B cell (primary cell): ENCODE data around the gene TMEM63A. TPM values are rescaled to one million over a fixed set of nuclear protein-coding genes. Genes with fewer than 3 reads are reported as not detected.
A peak's percentile ranks its signal among the peaks of the same experiment; 100 is the strongest.

Experiments used
- ATAC-seq: fragments of 200-7000 bp; cut with Tn5 transposase; one replicate; pipeline ENCODE4 v1.10.0; 2021; ENCODE audit warnings: low read depth, mild to moderate bottlenecking, moderate number of reproducible peaks, moderate library complexity
- CTCF ChIA-PET: fragments of 350-600 bp; sonication (Branson Sonifier 250); formaldehyde crosslinking; loops from one replicate; lab custom pipeline; 2021; ENCODE audit warnings: antibody characterized with exemption, inconsistent platforms; lab: Charles Lee
- POLR2A ChIA-PET: fragments of 350-600 bp; sonication (Branson Sonifier 250); formaldehyde crosslinking; loops from one replicate; lab custom pipeline; 2021; ENCODE audit warnings: antibody characterized with exemption; lab: Charles Lee
- DNase-seq: peaks from one replicate; pipeline ENCODE4 v3.0.0; 2013
- H2AFZ ChIP-seq: 2 replicates; pipeline ENCODE4 v1.6.1; 2012; ENCODE audit warnings: mild to moderate bottlenecking, low read depth, low read length; ENCODE audit not compliant: insufficient read depth, poor library complexity, severe bottlenecking
- H3K27ac ChIP-seq, 2 donors: 1 replicate in 1 of 2; 2 replicates in 1 of 2; pipeline ENCODE4 v1.5.1; 2012 to 2013; ENCODE audit warnings: low read length in 2 of 2, mild to moderate bottlenecking in 2 of 2, moderate library complexity in 1 of 2
- H3K27me3 ChIP-seq, 4 experiments: fragments of 200-600 bp in 1 of 4; sonication (generic) in 1 of 4; replicated peaks in 1 of 4; 1 replicate in 2 of 4; 2 replicates in 2 of 4; pipeline versions ENCODE4 v1.6.1 to v1.7.0; 2013 to 2016; ENCODE audit warnings: low read length in 3 of 4, mild to moderate bottlenecking in 2 of 4, mixed read lengths in 1 of 4, moderate library complexity in 1 of 4; ENCODE audit not compliant: insufficient read depth in 4 of 4, control insufficient read depth in 3 of 4; ENCODE audit errors: control extremely low read depth in 1 of 4
- H3K36me3 ChIP-seq, 2 experiments: replicated peaks in 1 of 2; 1 replicate in 1 of 2; 2 replicates in 1 of 2; pipeline versions ENCODE4 v1.6.1 to v1.7.1; 2013; ENCODE audit warnings: low read length in 1 of 2; ENCODE audit not compliant: insufficient read depth in 2 of 2, control insufficient read depth in 1 of 2; ENCODE audit errors: control extremely low read depth in 1 of 2, extremely low read depth in 1 of 2
- H3K4me1 ChIP-seq, 2 donors: fragments of 200-600 bp in 1 of 2; sonication (generic) in 1 of 2; 1 replicate in 1 of 2; 2 replicates in 1 of 2; pipeline versions ENCODE4 v1.5.1 to v1.6.1; 2013 to 2017; ENCODE audit warnings: low read length in 2 of 2; ENCODE audit not compliant: control insufficient read depth in 2 of 2, insufficient read depth in 2 of 2
- H3K4me2 ChIP-seq: replicated peaks from 2 replicates; pipeline ENCODE3; 2012; ENCODE audit warnings: mild to moderate bottlenecking, low read depth, low read length; ENCODE audit not compliant: poor library complexity, severe bottlenecking
- H3K4me3 ChIP-seq, 5 experiments: fragments of 200-600 bp in 1 of 5; sonication (generic) in 1 of 5; 1 replicate in 3 of 5; 2 replicates in 2 of 5; pipeline versions ENCODE4 v1.5.1 to v1.7.0; 2011 to 2016; ENCODE audit warnings: low read length in 4 of 5, mild to moderate bottlenecking in 4 of 5, low read depth in 2 of 5, control low read depth in 1 of 5, moderate library complexity in 1 of 5; ENCODE audit not compliant: insufficient read depth in 1 of 5; ENCODE audit errors: control extremely low read depth in 1 of 5, extremely low read depth in 1 of 5
- H3K79me2 ChIP-seq: fragments of 200-600 bp; sonication (generic); one replicate; pipeline ENCODE4 v1.6.0; 2016; ENCODE audit warnings: low read length; ENCODE audit not compliant: control insufficient read depth, insufficient read depth
- H3K9ac ChIP-seq: fragments of 200-600 bp; sonication (generic); 2 replicates; pipeline ENCODE4 v1.6.1; 2017; ENCODE audit warnings: mild to moderate bottlenecking, low read length, moderate library complexity
- H3K9me3 ChIP-seq, 3 donors: one replicate each; pipeline versions ENCODE4 v1.6.1 to v1.7.1; 2013; ENCODE audit warnings: low read length in 2 of 3; ENCODE audit not compliant: control insufficient read depth in 2 of 3, insufficient read depth in 1 of 3; ENCODE audit errors: control extremely low read depth in 1 of 3
- H4K20me1 ChIP-seq: 2 replicates; pipeline ENCODE4 v1.6.0; 2012; ENCODE audit warnings: mild to moderate bottlenecking, low read length; ENCODE audit not compliant: insufficient read depth, control insufficient read depth, poor library complexity, severe bottlenecking
- H3K27ac Mint-ChIP-seq: one replicate; pipeline ENCODE4 v1.8.0; 2021; ENCODE audit warnings: mixed read lengths
- H3K27me3 Mint-ChIP-seq: one replicate; pipeline ENCODE4 v1.8.0; 2021; ENCODE audit warnings: mixed read lengths
- H3K4me1 Mint-ChIP-seq: one replicate; pipeline ENCODE4 v1.8.0; 2021; ENCODE audit warnings: mixed read lengths
- H3K4me3 Mint-ChIP-seq: one replicate; pipeline ENCODE4 v1.8.0; 2021; ENCODE audit warnings: mixed read lengths
- H3K9me3 Mint-ChIP-seq: one replicate; pipeline ENCODE4 v1.8.0; 2022; ENCODE audit warnings: mixed read lengths; ENCODE audit not compliant: insufficient read depth
- EZH2 ChIP-seq: IDR thresholded peaks from 2 replicates; pipeline ENCODE4 v1.6.1; 2012; ENCODE audit warnings: borderline replicate concordance, low read depth, mild to moderate bottlenecking, moderate library complexity, low read length; ENCODE audit not compliant: insufficient read depth, poor library complexity, severe bottlenecking
- WGBS: methylation state at CpG from one replicate; pipeline ENCODE4 v1.1.5; 2013; ENCODE audit warnings: missing lambda C conversion rate; ENCODE audit not compliant: insufficient coverage; 5-methylcytosine and 5-hydroxymethylcytosine counted together
- intact Hi-C: fragments of 100-400 bp; cut with micrococcal nuclease; formaldehyde crosslinking; loops from one replicate; pipeline ENCODE4 v1.10.0; 2022
- polyA plus RNA-seq: library from polyadenylated mRNA; depleted of rRNA; stranded (reverse); fragments of >200 nt; gene quantifications from 2 replicates; pipeline ENCODE4 v1.2.3, GENCODE V29; 2012
- total RNA-seq, 2 donors: library from RNA; stranded (reverse); fragments of 120-200 nt in 1 of 2; gene quantifications; 1 replicate in 1 of 2; 2 replicates in 1 of 2; pipeline versions ENCODE4 v1.2.3 to v1.2.4, GENCODE V29; 2013 to 2022
- TF ChIP-seq, protein P1 (sequence below): fragments of 200-600 bp; IDR thresholded peaks from one replicate; pipeline ENCODE4 v1.8.0; 2022; ENCODE audit warnings: antibody characterized with exemption, mild to moderate bottlenecking

The TMEM63A gene
- total and polyA plus RNA-seq, 2 donors (not counting 1 experiment from before 2014, with no cell fraction given): 209 to 238 TPM

DNA sequence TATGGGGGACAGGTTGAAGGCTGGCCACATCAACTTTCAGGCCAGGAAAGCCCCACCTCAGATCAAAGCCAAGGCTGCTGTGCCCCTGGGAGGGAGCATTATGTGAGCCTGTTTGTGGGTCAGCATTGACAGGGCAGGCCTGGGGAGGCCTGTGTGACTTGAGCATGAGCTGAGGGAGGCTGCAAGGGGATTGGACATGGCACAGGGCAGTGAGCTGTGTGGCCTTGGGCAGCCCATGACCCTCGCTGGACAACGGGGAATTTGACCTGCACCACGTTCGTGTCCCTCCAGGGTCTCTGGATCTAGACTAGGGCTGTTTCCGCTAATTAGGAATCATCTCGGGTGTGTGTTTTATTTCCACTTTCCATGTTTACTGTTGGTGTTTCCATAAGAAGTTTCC, 24.3 kb upstream of the TMEM63A start:
- no peak for TF ChIP-seq EZH2
- TF ChIP-seq, protein P1, sequence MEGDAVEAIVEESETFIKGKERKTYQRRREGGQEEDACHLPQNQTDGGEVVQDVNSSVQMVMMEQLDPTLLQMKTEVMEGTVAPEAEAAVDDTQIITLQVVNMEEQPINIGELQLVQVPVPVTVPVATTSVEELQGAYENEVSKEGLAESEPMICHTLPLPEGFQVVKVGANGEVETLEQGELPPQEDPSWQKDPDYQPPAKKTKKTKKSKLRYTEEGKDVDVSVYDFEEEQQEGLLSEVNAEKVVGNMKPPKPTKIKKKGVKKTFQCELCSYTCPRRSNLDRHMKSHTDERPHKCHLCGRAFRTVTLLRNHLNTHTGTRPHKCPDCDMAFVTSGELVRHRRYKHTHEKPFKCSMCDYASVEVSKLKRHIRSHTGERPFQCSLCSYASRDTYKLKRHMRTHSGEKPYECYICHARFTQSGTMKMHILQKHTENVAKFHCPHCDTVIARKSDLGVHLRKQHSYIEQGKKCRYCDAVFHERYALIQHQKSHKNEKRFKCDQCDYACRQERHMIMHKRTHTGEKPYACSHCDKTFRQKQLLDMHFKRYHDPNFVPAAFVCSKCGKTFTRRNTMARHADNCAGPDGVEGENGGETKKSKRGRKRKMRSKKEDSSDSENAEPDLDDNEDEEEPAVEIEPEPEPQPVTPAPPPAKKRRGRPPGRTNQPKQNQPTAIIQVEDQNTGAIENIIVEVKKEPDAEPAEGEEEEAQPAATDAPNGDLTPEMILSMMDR: no peak
- no peak overlapping the region for H3K4me3 ChIP-seq
- H3K27ac ChIP-seq: no peak overlapping the region
- ATAC-seq (no peak), DNase-seq (no peak)
- Mint-ChIP-seq H3K4me3 (no peak overlapping the region), H3K9me3 (peaks cover 2% of the 10 kb centered on the region), H3K4me1 (peaks cover 15% of the 10 kb centered on the region), H3K27me3 (no peaks in the 10 kb centered on the region), H3K27ac (peak overlapping the region; percentile 29)
- no peaks in the 10 kb centered on the region for H4K20me1 ChIP-seq
- CTCF ChIA-PET: no interaction called here
- H3K4me2 ChIP-seq: no peak overlapping the region
- H3K36me3 ChIP-seq: no peaks in the 10 kb centered on the region
- intact Hi-C loops: no loop called here
- H3K9ac ChIP-seq: no peak overlapping the region
- peaks cover 0 to 4% (median 0%) of the 10 kb centered on the region in 3 donors for H3K9me3 ChIP-seq
- POLR2A ChIA-PET: interaction anchor here (0.7 kb wide), 1 partner anchor 18 kb away, joined by 3 read pairs; the partner anchor contains the start of gene PYCR2
- H3K27me3 ChIP-seq: no peaks in the 10 kb centered on the region
- peaks cover 22 to 23% of the 10 kb centered on the region in 2 donors for H3K4me1 ChIP-seq
- WGBS: 95% methylated on average over 6 of the region's 6 CpGs
- H3K79me2 ChIP-seq: no peaks in the 10 kb centered on the region
- H2AFZ ChIP-seq: no peak overlapping the region

DNA sequence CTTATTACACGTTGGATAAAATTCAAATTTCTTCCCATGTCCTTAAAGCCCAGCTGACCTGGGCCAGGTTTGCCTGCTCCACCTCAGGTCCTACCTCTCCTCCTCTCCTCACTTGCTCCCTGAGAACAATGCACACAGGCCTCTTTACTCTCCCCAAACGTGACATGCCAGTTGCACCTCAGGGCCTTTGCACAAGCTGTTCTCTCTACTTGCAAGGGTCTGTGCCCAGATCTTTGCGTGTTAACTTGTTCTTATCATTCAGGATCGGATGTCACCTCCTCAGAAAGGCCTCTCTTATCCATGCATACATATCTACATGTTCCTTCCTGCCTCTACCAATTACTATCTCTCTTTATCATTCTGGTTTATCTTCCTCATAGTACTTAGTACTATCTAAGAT, 21.4 kb upstream of the TMEM63A start:
- no peaks in the 10 kb centered on the region for H3K27me3 ChIP-seq
- Mint-ChIP-seq H3K27ac (peak overlapping the region; percentile 27), H3K4me3 (no peak overlapping the region), H3K27me3 (no peaks in the 10 kb centered on the region), H3K4me1 (peaks cover 9% of the 10 kb centered on the region), H3K9me3 (peaks cover 2% of the 10 kb centered on the region)
- ATAC-seq (no peak), DNase-seq (no peak)
- no peaks in the 10 kb centered on the region for H3K36me3 ChIP-seq
- no peaks in the 10 kb centered on the region for H4K20me1 ChIP-seq
- peaks cover 4 to 5% of the 10 kb centered on the region in 2 donors for H3K4me1 ChIP-seq
- intact Hi-C loops: no loop called here
- ChIA-PET CTCF (interaction anchor here (1.3 to 1.8 kb wide), 2 partner anchors 21 to 126 kb away, joined by 5 to 7 read pairs; partner anchors contain the start of genes SRP9 and TMEM63A), POLR2A (no interaction called here)
- H3K4me3 ChIP-seq: no peak overlapping the region
- TF ChIP-seq EZH2: no peak
- TF ChIP-seq, protein P1: no peak
- no peak overlapping the region for H3K9ac ChIP-seq
- no peak overlapping the region for H3K4me2 ChIP-seq
- 100% methylated on average over 4 of the region's 4 CpGs for WGBS
- no peaks in the 10 kb centered on the region for H3K79me2 ChIP-seq
- no peak overlapping the region for H2AFZ ChIP-seq
- no peak overlapping the region for H3K27ac ChIP-seq
- no peaks in the 10 kb centered on the region for H3K9me3 ChIP-seq
